Heart left ventricle (tissue), 16 donors: ENCODE results near the gene PRRT2. TPM values are rescaled to one million over a fixed set of nuclear protein-coding genes. Genes with fewer than 3 reads are reported as not detected.

ENCODE experiments used
- ATAC-seq, 4 donors: fragments of 200-7000 bp; cut with Tn5 transposase; one replicate each; pipeline ENCODE4 v1.9.1; 2020 to 2022; ENCODE audit warnings: moderate library complexity in 4 of 4, mild to moderate bottlenecking in 3 of 4, moderate number of reproducible peaks in 1 of 4
- DNase-seq, 5 donors: peaks; one replicate each; pipeline ENCODE4 v3.0.0-alpha.2; 2020
- H3K27ac ChIP-seq, 12 donors: fragments of 200-600 bp; sonication (generic) in 4 of 12; one replicate each; pipeline versions ENCODE4 v1.5.0 to v1.8.0; 2016 to 2022; ENCODE audit warnings: mild to moderate bottlenecking in 2 of 12
- H3K27me3 ChIP-seq, 9 donors: fragments of 200-600 bp; sonication (generic) in 2 of 9; one replicate each; pipeline versions ENCODE4 v1.5.1 to v1.8.0; 2016 to 2022; ENCODE audit warnings: mild to moderate bottlenecking in 3 of 9
- H3K36me3 ChIP-seq, 9 donors: fragments of 200-600 bp; sonication (generic) in 2 of 9; one replicate each; pipeline versions ENCODE4 v1.5.0 to v1.8.0; 2018 to 2022; ENCODE audit warnings: mild to moderate bottlenecking in 2 of 9
- H3K4me1 ChIP-seq, 12 donors: fragments of 200-600 bp; sonication (generic) in 4 of 12; one replicate each; pipeline versions ENCODE4 v1.5.0 to v1.8.0; 2016 to 2022; ENCODE audit warnings: mild to moderate bottlenecking in 3 of 12
- H3K4me3 ChIP-seq, 12 donors: fragments of 200-600 bp; sonication (generic) in 4 of 12; one replicate each; pipeline versions ENCODE4 v1.5.0 to v1.8.0; 2017 to 2022; ENCODE audit warnings: mild to moderate bottlenecking in 9 of 12, moderate library complexity in 4 of 12
- H3K9me3 ChIP-seq, 12 donors: fragments of 200-600 bp; sonication (generic) in 4 of 12; one replicate each; pipeline versions ENCODE4 v1.5.0 to v1.8.0; 2016 to 2022; ENCODE audit warnings: mild to moderate bottlenecking in 1 of 12
- POLR2A ChIP-seq, 2 donors: fragments of 450-650 bp; IDR thresholded peaks; one replicate each; pipeline ENCODE4 v1.6.1; 2017; ENCODE audit warnings: antibody characterized with exemption in 2 of 2, mild to moderate bottlenecking in 2 of 2, moderate library complexity in 2 of 2
- WGBS, 4 donors: extraction: QIAGEN DNeasy Blood & Tissue Kit in 2 of 4; methylation state at CpG; one replicate each; pipeline versions ENCODE4 v1.1.5 to v1.1.7; 2013 to 2018; 5-methylcytosine and 5-hydroxymethylcytosine counted together
- intact Hi-C, 10 donors: fragments of 100-400 bp; cut with DNase I; formaldehyde crosslinking; loops; one replicate each; pipeline versions ENCODE4 v1.11.1 to v1.14.2; 2022
- polyA plus RNA-seq, 2 donors: library from polyadenylated mRNA; stranded (reverse); fragments of 200-250 nt; gene quantifications; one replicate each; pipeline ENCODE4 v1.2.3, GENCODE V29; 2013
- total RNA-seq, 9 donors: library from RNA; depleted of rRNA in 2 of 9; stranded (reverse); fragments of >200 nt in 2 of 9; fragmentation: NEBNext Ultra II Directional in 3 of 9; extraction: Animal tissue kit (Norgen Biotek cat#: 25700) in 3 of 9; gene quantifications; one replicate each; pipeline versions ENCODE4 v1.1.0 to v1.2.4, GENCODE V29; 2016 to 2023
- TF ChIP-seq, protein P1 (sequence below), 12 donors: fragments of 200-600 bp; sonication (generic) in 4 of 12; IDR thresholded peaks; one replicate each; pipeline versions ENCODE4 v1.5.0 to v1.8.0; 2018 to 2022; ENCODE audit warnings: antibody characterized with exemption in 12 of 12, mild to moderate bottlenecking in 5 of 12
- donor health status: ischemic (EF 13 %, LVEDD 7.1; RV severe dilation, severe dysfunction).
- donor health status: healthy with polysubstance abuse.
- donor health status: DM: no; HTN: yes; CAD: no.
- donor health status: DM: no; HTN: no; CAD: no.
- donor health status: ischemic (EF 25% LVEDD 6.9; RV normal size, moderate dysfunction).
- donor health status: ischemic (EF 25% LVEDD 5.7; RV mildly dilated, moderate dysfunction).
- donor health status: healthy.
- donor health status: DM: yes; HTN: yes; CAD: no.
- donor health status: ischemic (EF 35%, LVEDD 5.7; RV mildly dilated, moderate dysfunction).
- donor health status: nonischemic (EF 11% LVEDD 7.7; RV severe dilation, severe dysfunction).
- donor health status: DM: yes; HTN: yes; CAD: no.
- donor health status: PGD.
- donor health status: ischemic (EF 29% LVEDD 5.4; RV normal size, mild dysfunction).
- donor health status: nonischemic (EF 23%, LVEDD 6.1; RV moderate dilation, normal function).

The PRRT2 gene
- total and polyA plus RNA-seq, 11 donors: 0.24 to 3.2 (median 1.3) TPM; not detected in 1

DNA sequence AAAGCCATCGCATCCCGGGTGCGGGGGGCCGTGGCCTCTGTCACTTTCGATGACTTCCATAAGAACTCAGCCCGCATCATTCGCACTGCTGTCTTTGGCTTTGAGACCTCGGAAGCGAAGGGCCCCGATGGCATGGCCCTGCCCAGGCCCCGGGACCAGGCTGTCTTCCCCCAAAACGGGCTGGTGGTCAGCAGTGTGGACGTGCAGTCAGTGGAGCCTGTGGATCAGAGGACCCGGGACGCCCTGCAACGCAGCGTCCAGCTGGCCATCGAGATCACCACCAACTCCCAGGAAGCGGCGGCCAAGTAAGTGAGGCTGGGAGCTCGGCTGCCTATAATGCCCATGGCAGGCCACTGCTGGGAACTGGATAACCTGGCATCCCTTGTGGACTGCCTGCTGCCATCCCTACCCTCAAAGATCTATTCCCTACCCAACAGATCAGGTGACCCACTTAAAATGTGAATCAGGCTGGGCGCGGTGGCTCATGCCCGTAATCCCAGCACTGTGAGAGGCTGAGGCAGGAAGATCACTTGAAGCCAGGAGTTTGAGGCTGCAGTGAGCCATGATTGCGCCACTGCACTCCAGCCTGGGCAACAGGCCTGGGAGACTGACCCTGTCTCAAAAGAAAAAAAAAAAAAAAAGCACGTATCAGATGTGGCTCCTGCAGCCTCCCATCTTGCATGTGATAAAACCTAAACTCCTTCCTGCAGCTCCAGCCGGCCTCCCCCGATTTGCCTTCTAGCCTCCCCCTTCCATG lies 32.8 kb downstream of the PRRT2 start:
- Histone ChIP-seq H3K4me1 (peaks cover 0 to 6% (median 0%) of the 10 kb centered on the region in 12 donors), H3K36me3 (peaks cover 0 to 88% (median 79%) of the 10 kb centered on the region in 9 donors), H3K27ac (peak overlapping the region in 2 of 12 donors; percentile 24 to 50), H3K9me3 (no peaks in the 10 kb centered on the region), H3K27me3 (no peaks in the 10 kb centered on the region), H3K4me3 (no peak overlapping the region)
- TF ChIP-seq, protein P1, sequence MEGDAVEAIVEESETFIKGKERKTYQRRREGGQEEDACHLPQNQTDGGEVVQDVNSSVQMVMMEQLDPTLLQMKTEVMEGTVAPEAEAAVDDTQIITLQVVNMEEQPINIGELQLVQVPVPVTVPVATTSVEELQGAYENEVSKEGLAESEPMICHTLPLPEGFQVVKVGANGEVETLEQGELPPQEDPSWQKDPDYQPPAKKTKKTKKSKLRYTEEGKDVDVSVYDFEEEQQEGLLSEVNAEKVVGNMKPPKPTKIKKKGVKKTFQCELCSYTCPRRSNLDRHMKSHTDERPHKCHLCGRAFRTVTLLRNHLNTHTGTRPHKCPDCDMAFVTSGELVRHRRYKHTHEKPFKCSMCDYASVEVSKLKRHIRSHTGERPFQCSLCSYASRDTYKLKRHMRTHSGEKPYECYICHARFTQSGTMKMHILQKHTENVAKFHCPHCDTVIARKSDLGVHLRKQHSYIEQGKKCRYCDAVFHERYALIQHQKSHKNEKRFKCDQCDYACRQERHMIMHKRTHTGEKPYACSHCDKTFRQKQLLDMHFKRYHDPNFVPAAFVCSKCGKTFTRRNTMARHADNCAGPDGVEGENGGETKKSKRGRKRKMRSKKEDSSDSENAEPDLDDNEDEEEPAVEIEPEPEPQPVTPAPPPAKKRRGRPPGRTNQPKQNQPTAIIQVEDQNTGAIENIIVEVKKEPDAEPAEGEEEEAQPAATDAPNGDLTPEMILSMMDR (IDR thresholded peaks at IDR 0.05): no peak
- no peak for TF ChIP-seq POLR2A (IDR thresholded peaks at IDR 0.05)
- intact Hi-C loops: loop anchor here in 5 of 10 donors (5.0 to 10.0 kb wide), 4 partner anchors 32 to 150 kb away; partner anchors contain the start of genes PRRT2 (in 3 of the 5) and KIF22 (in 1 of the 5)
- peak in 1 of 4 donors; percentile 16 for ATAC-seq
- 90 to 93% (median 92%) methylated on average over 27 to 28 of the region's 28 CpGs for WGBS, 4 donors
- DNase-seq: no peak

DNA sequence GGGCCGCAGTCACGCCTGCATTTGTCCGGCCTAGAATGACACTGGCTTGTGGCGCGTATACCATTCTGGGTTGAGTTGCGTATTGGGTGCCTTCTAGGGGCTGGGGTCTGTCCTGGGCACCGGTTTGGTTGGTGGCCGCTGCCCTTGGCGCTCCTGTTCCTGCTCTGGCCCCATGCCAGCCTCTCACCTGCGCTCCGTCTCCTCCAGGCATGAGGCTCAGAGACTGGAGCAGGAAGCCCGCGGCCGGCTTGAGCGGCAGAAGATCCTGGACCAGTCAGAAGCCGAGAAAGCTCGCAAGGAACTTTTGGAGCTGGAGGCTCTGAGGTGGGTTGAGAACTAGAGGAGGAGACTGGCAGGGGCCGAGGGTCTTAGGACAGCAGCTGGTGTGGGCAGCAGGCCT lies 33.7 kb downstream of the PRRT2 start:
- no peak overlapping the region for H3K4me3 ChIP-seq
- peaks cover 0 to 79% (median 70%) of the 10 kb centered on the region in 9 donors for H3K36me3 ChIP-seq
- H3K4me1 ChIP-seq: peaks cover 0 to 3% (median 0%) of the 10 kb centered on the region in 12 donors
- intact Hi-C loops: loop anchor here in 5 of 10 donors (5.0 to 10.0 kb wide), 4 partner anchors 33 to 151 kb away; partner anchors contain the start of genes PRRT2 (in 3 of the 5) and KIF22 (in 1 of the 5)
- H3K27ac ChIP-seq: peak overlapping the region in 1 of 12 donors; percentile 50
- TF ChIP-seq, protein P1 (IDR thresholded peaks at IDR 0.05): no peak
- no peak for TF ChIP-seq POLR2A (IDR thresholded peaks at IDR 0.05)
- WGBS, 4 donors: 95 to 96% (median 96%) methylated on average over 18 of the region's 18 CpGs
- ATAC-seq (no peak), DNase-seq (no peak)
- no peaks in the 10 kb centered on the region for H3K27me3 ChIP-seq
- H3K9me3 ChIP-seq: no peaks in the 10 kb centered on the region

DNA sequence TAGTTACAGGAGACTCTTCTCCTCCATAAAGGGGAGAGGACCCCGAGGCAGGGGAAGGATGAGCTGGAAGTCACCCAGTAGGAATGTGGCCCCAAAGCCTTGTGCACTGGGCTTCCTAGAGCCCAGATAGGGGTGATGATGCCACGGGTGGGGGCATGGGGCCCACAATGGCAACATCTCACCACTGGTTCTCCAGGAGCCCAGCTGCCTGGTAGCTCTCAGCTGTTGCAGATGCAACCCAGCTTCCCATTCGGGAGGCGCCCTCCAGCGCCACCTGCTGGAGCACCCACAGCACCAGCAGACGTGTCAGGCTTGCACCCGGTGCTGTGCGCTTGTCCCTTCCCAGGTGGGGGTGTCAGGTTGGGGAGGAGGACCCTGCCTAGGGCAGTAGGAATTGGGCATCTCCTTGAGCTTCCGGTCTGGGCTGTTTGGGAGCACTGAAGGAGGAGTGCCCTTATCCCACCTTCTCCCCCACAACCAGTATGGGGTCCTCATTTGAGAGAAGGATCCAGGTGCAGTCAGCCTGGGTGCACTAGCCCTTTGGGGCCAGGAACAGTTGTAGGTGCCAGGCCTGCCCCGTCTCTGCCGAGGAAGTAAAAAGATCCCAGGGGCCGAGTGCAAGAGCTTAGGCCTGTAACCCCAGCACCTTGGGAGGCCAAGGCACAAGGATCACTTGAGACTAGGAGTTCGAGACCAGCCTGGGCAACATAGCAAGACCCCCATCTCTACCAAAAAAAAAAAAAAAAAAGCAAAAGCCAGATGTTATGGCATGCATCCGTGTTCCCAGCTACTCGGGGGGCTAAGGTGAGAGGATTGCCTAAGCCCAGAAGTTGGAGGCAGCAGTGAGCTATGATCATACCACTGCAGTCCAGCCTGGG lies 36.7 kb downstream of the PRRT2 start:
- no peaks in the 10 kb centered on the region for H3K27me3 ChIP-seq
- H3K4me3 ChIP-seq: no peak overlapping the region
- ATAC-seq: peak; percentile 60 to 79 (median 78)
- intact Hi-C loops: loop anchor here in 5 of 10 donors (5.0 to 10.0 kb wide), 4 partner anchors 36 to 154 kb away; partner anchors contain the start of genes PRRT2 (in 3 of the 5) and KIF22 (in 1 of the 5)
- H3K36me3 ChIP-seq: peaks cover 0 to 50% (median 44%) of the 10 kb centered on the region in 9 donors
- peaks cover 0 to 7% (median 0%) of the 10 kb centered on the region in 12 donors for H3K4me1 ChIP-seq
- peak; percentile 64 to 90 (median 79) for DNase-seq
- TF ChIP-seq, protein P1 (IDR thresholded peaks at IDR 0.05): peak; percentile 82 to 93 (median 87)
- TF ChIP-seq POLR2A (IDR thresholded peaks at IDR 0.05): no peak
- no peaks in the 10 kb centered on the region for H3K9me3 ChIP-seq
- H3K27ac ChIP-seq: no peak overlapping the region
- 45 to 63% (median 49%) methylated on average over 5 to 15 of the region's 15 CpGs for WGBS, 4 donors
